HG03066 (cell line): ENCODE results near the gene HOXC11.

Experiments used
- ATAC-seq: cut with Tn5 transposase; IDR thresholded peaks from one replicate; pipeline ENCODE4 v1.9.1; 2021; ENCODE audit warnings: low read depth; ENCODE audit not compliant: unreplicated experiment

The HOXC11 gene

GRCh38 chr12:53956251-53956887 lies 16.6 kb upstream of the HOXC11 start:
- ATAC-seq = no peak

GRCh38 chr12:53956914-53957536 lies 15.9 kb upstream of the HOXC11 start:
- no peak for ATAC-seq

DNA sequence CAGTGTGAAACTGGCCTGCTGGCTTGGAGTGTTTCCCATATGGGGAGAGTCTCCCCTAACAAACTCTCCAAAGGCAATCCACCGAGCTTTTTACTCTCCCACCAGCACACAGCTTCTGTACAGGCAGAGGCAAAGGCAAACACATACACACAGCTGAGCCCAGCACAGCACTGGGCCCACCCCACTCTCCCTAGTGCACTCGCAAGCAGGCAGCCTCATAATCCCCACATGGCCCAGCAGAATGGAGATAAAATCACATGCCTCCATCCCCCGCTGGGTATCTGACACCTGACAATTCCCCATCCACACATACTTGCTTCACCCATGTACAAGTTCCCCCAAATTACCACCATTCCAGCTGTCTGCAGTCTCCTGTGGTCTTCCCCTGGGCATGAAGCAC lies 14.8 kb upstream of the HOXC11 start:
- ATAC-seq = no peak

DNA sequence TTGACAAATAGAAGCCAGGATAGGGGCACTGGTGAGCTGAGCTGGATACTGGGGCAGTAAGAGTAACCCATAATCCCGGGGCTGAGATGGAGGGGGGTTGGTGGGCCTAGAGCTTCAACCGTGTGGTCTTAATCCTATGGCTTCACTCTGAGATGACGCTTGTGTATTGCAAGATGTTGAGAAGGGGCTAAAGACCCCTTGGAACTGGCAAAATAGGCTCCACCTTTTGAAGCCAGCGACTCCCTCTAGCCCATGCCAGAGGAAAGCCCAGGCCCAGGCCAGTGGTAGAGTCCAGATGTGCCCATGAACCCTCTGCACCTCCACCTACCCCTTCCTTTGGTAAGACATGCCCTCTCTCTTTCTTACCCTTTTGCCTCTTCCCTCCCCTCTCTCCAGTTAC lies 13.6 kb upstream of the HOXC11 start:
- ATAC-seq = no peak

- ATAC-seq = no peak
These were observed 12.5 kb upstream of the HOXC11 start for GRCh38 chr12:53960187-53961024.

GRCh38 chr12:53961025-53961761 lies 11.7 kb upstream of the HOXC11 start:
- ATAC-seq = no peak

DNA sequence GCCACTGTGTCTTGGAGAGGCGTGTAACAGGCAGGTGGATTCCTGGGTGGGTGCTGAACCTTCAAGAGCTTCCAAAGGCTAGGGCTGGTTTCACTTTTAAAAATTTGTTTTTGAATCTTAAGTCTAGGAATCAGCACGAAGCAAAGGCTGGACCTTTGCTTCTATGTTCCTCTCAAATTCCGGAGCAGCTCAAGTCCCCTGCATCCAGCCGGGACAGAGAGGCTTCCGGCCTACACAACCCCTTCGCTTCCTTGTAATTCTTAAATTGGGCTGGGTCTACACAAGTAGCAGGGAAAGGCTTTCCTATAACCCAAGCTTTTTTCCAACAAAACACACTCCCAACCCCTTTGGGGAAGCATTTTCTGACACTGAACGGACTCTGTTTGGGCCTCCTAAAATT lies 9.9 kb upstream of the HOXC11 start:
- no peak for ATAC-seq

- ATAC-seq = no peak
These were observed 9.3 kb upstream of the HOXC11 start for GRCh38 chr12:53963434-53964314.

GRCh38 chr12:53964315-53964713 lies 8.6 kb upstream of the HOXC11 start:
- no peak for ATAC-seq

DNA sequence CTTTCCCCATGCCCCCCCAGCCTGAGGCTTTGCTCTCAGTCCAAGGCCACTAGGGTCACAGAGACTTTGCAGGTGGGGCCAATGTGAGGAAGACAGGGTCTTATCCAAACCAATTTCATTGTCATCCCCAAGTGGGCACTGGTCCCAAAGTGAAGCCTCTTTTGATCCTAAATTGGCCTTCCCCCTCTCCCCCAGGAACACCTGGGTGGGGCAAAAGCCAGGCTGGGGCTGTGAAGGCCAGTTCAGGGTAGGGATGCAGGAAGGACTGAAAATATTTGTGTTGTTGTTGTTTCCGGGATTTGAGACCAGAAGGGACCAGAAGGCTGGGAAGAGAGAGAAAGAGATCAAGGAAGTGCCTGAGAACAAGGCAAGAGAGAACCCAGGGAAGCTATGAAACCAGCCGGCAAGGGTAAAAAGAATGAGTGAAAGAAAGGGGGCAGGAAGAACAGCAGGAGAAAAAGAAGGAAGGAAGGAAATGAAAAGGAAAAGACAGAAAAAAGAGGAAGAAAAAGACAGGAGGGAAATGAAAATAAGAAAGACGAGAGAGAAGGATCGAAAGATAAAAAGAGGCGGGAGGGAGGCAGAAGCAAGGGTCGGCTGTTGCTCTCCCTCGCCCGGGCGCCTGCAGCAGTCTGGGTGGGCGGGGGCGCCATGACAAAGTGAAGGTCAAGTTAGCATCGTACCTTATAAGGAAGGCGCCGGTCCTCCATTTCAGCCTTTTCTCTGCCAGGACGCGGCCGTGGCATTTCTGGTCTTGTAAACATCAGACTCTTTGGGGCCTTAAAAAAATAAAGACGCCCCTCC lies 7.4 kb upstream of the HOXC11 start:
- no peak for ATAC-seq

DNA sequence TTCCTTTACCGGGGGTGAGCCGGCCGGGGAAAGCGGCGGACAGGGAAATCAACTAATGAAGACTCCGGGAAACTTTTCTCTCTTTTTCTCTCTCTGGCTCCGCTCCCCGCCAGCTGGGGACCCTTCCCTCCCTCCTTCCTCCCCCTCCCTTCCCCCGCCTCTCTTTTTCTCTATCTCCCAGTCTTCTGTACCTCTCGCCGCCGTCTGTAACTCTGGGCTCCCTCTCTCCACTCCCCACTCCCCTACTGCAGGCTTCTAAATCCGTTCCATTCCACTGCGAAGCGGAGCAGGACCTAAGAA lies 6.9 kb upstream of the HOXC11 start:
- no peak for ATAC-seq

DNA sequence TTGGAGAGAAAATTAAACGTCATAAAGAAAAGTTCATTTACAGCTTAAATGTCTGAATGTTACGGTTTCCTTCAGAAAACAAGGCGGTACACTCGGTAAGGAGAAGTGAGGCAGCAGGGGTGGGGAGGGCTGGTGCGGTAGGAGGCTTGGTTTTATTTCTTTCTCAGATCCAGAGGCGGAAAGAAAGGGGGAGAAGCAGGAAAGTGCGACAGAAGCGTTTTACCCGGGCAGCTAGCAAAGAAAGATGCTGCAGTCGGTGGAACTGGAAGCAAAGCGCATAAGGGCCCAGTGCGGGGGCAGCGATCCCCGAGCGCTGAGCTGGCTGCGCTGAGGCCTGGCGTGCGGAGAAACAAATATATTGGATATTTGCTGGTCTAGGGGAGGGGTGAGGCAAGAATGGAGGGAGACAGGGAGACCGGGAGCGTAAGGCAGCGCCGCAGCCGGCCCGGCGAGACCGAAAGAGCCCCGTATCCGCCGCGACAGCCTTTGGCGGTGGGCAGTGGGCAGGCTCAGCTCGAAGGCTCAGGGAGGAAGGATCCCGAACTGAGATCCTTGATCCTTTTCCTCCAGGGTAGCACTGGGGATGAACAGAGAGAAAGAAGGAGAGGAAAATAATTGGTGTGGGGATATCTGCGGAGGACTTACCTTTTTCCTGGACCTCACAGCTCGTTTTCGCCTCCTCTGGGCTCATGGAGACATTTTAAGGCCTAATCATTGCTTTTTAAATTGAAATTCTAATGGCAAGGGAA lies 6.4 kb upstream of the HOXC11 start:
- no peak for ATAC-seq

DNA sequence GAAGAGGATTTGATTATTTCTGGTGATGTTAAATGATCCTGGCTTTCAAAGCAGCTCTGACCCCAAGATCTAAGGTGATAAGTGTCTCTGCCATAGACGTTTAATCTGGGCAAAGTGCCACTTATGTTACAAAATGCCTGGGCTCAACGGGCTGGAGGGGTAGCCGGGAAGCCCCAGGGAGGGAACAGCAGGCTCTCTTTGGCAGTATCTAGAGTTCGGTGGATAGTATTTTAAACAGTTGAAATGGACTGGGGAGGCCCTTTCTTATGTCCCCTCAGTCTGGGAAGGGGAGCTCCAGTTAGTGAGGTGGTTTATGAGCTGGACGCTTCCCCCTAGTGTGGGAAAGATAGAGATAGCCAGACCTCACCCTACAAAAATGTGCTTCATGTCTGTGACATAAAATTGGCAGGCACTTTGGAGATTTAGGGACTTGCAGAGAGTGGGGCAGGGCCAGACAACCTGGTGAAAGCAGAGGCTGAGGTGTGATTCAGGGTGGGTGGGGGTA lies 5.5 kb upstream of the HOXC11 start:
- no peak for ATAC-seq

- no peak for ATAC-seq
These were observed 4.5 kb upstream of the HOXC11 start for GRCh38 chr12:53968214-53969127.

DNA sequence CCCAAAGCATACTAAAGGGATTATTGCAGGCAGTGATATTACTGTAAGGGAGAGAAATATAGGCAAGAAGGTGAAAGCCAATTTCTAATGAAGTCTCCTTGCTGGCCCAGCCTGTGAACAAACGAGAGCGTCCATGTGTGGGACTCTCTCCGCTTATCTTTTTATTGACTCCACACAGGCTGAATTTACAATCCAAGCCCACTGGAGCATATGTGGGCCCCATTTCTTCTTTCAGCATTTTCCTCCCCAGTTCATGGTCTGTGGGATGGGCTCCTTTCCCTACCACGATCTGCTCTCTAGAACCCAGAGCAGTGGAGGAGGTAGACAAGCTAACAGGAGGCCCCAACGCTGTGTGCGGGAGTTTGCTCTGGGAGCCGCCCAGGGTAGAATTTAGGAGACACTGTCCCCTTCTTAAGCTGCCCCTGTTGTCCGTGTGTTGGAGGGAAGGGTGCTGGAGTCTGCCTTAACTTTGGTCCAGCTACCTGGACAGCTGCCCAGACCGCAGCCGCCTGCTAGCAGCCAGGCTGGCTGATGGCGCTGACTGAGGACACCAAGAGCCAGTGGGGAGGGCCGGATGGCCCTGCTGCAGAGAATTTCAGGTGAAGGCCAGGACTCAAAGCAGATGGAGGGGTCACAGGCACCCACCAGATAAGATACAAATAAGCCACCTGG lies 3.2 kb upstream of the HOXC11 start:
- no peak for ATAC-seq

- no peak for ATAC-seq
These were observed 2.5 kb upstream of the HOXC11 start for GRCh38 chr12:53970451-53970850.

DNA sequence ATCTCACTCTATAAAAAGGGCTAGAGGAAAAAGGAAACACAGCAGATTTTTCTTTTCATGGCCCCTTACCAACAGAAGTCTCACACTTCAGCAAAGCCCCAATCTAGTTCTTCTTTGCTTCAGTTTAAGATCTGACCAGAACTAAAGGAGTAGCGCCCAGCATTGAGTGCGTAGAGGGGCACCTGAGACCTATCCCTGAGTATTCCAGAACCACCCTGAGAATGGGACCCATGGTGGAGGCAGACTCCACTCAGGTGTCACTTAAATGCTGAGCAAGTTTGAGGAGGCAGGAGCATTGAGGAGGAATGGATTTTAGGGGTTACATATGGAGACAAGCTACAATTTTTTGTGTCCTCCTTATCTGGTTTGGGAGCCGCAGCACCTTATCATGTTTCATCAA lies 1.8 kb upstream of the HOXC11 start:
- no peak for ATAC-seq
